GM12878 (cell line): ENCODE data around the gene SLC43A3. TPM values are rescaled to one million over a fixed set of nuclear protein-coding genes. Genes with fewer than 3 reads are reported as not detected.

Source experiments
- ATAC-seq: fragments of 200-7000 bp; cut with Tn5 transposase; 3 replicates; pipeline ENCODE4 v1.9.1; 2020; ENCODE audit warnings: mild to moderate bottlenecking, moderate library complexity
- BruUV-seq: library from RNA; stranded (reverse); fragments of 400-500 nt; replicated peaks from 2 replicates; lab custom pipeline; 2021; lab: Mats Ljungman, UMichigan
- CTCF ChIA-PET: fragments of 300-600 bp; sonication (Branson Sonifier 250); formaldehyde crosslinking; extraction: SDS; loops from one replicate; lab custom pipeline; 2021; ENCODE audit warnings: inconsistent platforms; lab: Yijun Ruan, JAX
- POLR2A ChIA-PET: fragments of 350-600 bp; formaldehyde crosslinking; extraction: SDS; loops from one replicate; lab custom pipeline; 2021; ENCODE audit warnings: inconsistent platforms; lab: Charles Lee
- RAD21 ChIA-PET: fragments of 300-600 bp; sonication (Branson Sonifier 250); formaldehyde crosslinking; loops from one replicate; lab custom pipeline; 2023; ENCODE audit warnings: antibody characterized with exemption; ENCODE audit not compliant: unreplicated experiment; lab: Charles Lee
- SMC1A ChIA-PET: fragments of 300-600 bp; sonication (Branson Sonifier 250); formaldehyde crosslinking; loops from one replicate; lab custom pipeline; 2023; ENCODE audit not compliant: unreplicated experiment, uncharacterized antibody; lab: Charles Lee
- DNase-seq: peaks from one replicate; pipeline ENCODE4 v3.0.0-alpha.2; 2011; ENCODE audit warnings: low read depth, low spot score
- FAIRE-seq: peaks from 3 replicates; lab custom pipeline; 2011; peaks lifted over from hg19 to GRCh38; lab: Jason Lieb, UNC
- H2AFZ ChIP-seq: 2 replicates; pipeline ENCODE4 v1.6.0; 2011; ENCODE audit warnings: low read depth, low read length, control low read depth; ENCODE audit not compliant: control insufficient read depth
- H3K27ac ChIP-seq: 2 replicates; pipeline ENCODE4 v1.5.1; 2011; ENCODE audit warnings: control low read depth; ENCODE audit not compliant: control insufficient read depth, insufficient read depth
- H3K27me3 ChIP-seq, 2 experiments: replicated peaks in 1 of 2; 2 replicates each; pipeline versions ENCODE4 v1.6.0 to v1.6.1; 2011; ENCODE audit warnings: low read length in 1 of 2; ENCODE audit not compliant: control insufficient read depth in 2 of 2, insufficient read depth in 2 of 2
- H3K36me3 ChIP-seq, 2 experiments: 2 replicates each; pipeline ENCODE4 v1.5.1; 2011; ENCODE audit warnings: low read length in 1 of 2; ENCODE audit not compliant: control insufficient read depth in 2 of 2, insufficient read depth in 2 of 2
- H3K4me1 ChIP-seq: 2 replicates; pipeline ENCODE4 v1.6.1; 2011; ENCODE audit warnings: mild to moderate bottlenecking, low read length, moderate library complexity, mixed read lengths; ENCODE audit not compliant: control insufficient read depth, insufficient read depth
- H3K4me2 ChIP-seq: 2 replicates; pipeline ENCODE4 v1.6.0; 2011; ENCODE audit warnings: control low read depth; ENCODE audit not compliant: control insufficient read depth, insufficient read depth
- H3K4me3 ChIP-seq: fragments of 200-600 bp; sonication (generic); 2 replicates; pipeline ENCODE4 v1.5.1; 2016
- H3K79me2 ChIP-seq: 2 replicates; pipeline ENCODE4 v1.6.0; 2011; ENCODE audit warnings: low read length; ENCODE audit not compliant: control insufficient read depth, insufficient read depth
- H3K9ac ChIP-seq: 2 replicates; pipeline ENCODE4 v1.8.0; 2011; ENCODE audit warnings: low read length, control low read depth, mixed read lengths; ENCODE audit not compliant: control insufficient read depth, insufficient read depth
- H3K9me3 ChIP-seq: replicated peaks from 3 replicates; pipeline ENCODE4 v1.5.1; 2011; ENCODE audit warnings: mild to moderate bottlenecking, low read length; ENCODE audit not compliant: control insufficient read depth, insufficient read depth
- H4K20me1 ChIP-seq: 2 replicates; pipeline ENCODE4 v1.6.0; 2011; ENCODE audit not compliant: control insufficient read depth, insufficient read depth
- ATF3 ChIP-seq: IDR thresholded peaks from 2 replicates; pipeline ENCODE4 v1.6.1; 2011; ENCODE audit warnings: low read depth, mild to moderate bottlenecking, low read length, moderate library complexity, borderline replicate concordance; ENCODE audit errors: extremely low read depth
- BHLHE40 ChIP-seq, 2 experiments: fragments of 450-650 bp in 1 of 2; IDR thresholded peaks; 2 replicates each; pipeline ENCODE4 v1.6.1; 2011 to 2017; ENCODE audit warnings: low read depth in 2 of 2, borderline replicate concordance in 1 of 2, improper control_type of control experiment in 1 of 2, low read length in 1 of 2, mild to moderate bottlenecking in 1 of 2
- BRCA1 ChIP-seq: IDR thresholded peaks from 2 replicates; pipeline ENCODE4 v1.6.1; 2011; ENCODE audit warnings: low read depth, low read length, improper control_type of control experiment
- EGR1 ChIP-seq, 2 experiments: IDR thresholded peaks; 1 replicate in 1 of 2; 2 replicates in 1 of 2; pipeline ENCODE4 v1.6.1; 2011 to 2012; ENCODE audit warnings: low read depth in 2 of 2, low read length in 2 of 2, borderline replicate concordance in 1 of 2, mild to moderate bottlenecking in 1 of 2, moderate library complexity in 1 of 2
- ETV6 ChIP-seq, 2 experiments: fragments of 450-650 bp in 1 of 2; IDR thresholded peaks in 1 of 2; conservative IDR thresholded peaks in 1 of 2; 2 replicates each; pipeline ENCODE4 v1.6.1; 2014; ENCODE audit warnings: antibody characterized with exemption in 1 of 2, borderline replicate concordance in 1 of 2, low read depth in 1 of 2, mild to moderate bottlenecking in 1 of 2, moderate library complexity in 1 of 2
- FOS ChIP-seq: IDR thresholded peaks from 3 replicates; pipeline ENCODE4 v1.6.1; 2011; ENCODE audit warnings: borderline replicate concordance; ENCODE audit not compliant: insufficient read length; ENCODE audit errors: extremely low read depth
- FOXK2 ChIP-seq: fragments of 450-650 bp; IDR thresholded peaks from 2 replicates; pipeline ENCODE4 v1.6.1; 2017; ENCODE audit warnings: mild to moderate bottlenecking, moderate library complexity
- IRF4 ChIP-seq: IDR thresholded peaks from 2 replicates; pipeline ENCODE4 v1.6.1; 2011; ENCODE audit warnings: low read depth, low read length
- JUND ChIP-seq: IDR thresholded peaks from 2 replicates; pipeline ENCODE4 v1.6.1; 2012; ENCODE audit warnings: low read depth, mild to moderate bottlenecking, low read length, improper control_type of control experiment, moderate library complexity
- NFXL1 ChIP-seq: fragments of 450-650 bp; IDR thresholded peaks from 2 replicates; pipeline ENCODE4 v1.6.1; 2017; ENCODE audit warnings: antibody characterized with exemption, mild to moderate bottlenecking, borderline replicate concordance
- NR2C1 ChIP-seq: fragments of 450-650 bp; IDR thresholded peaks from 2 replicates; pipeline ENCODE4 v1.6.1; 2017; ENCODE audit warnings: antibody characterized with exemption, mild to moderate bottlenecking, moderate library complexity
- NR2C2 ChIP-seq: IDR thresholded peaks from 2 replicates; pipeline ENCODE4 v1.6.1; 2011; ENCODE audit warnings: borderline replicate concordance, low read depth; ENCODE audit not compliant: control insufficient read depth, insufficient read length
- NRF1 ChIP-seq: conservative IDR thresholded peaks from 2 replicates; pipeline ENCODE4 v1.6.1; 2011; ENCODE audit warnings: mild to moderate bottlenecking, low read depth, low read length, improper control_type of control experiment
- PAX8 ChIP-seq: fragments of 450-650 bp; IDR thresholded peaks from 2 replicates; pipeline ENCODE4 v1.6.1; 2017; ENCODE audit warnings: mild to moderate bottlenecking, moderate library complexity
- POLR2A ChIP-seq: IDR thresholded peaks from 2 replicates; pipeline ENCODE4 v1.6.1; 2011; ENCODE audit warnings: low read depth, mild to moderate bottlenecking, low read length
- SIN3A ChIP-seq: IDR thresholded peaks from 2 replicates; pipeline ENCODE4 v1.6.1; 2012; ENCODE audit warnings: low read depth, low read length, improper control_type of control experiment
- SPI1 ChIP-seq: IDR thresholded peaks from 2 replicates; pipeline ENCODE4 v1.6.1; 2011; ENCODE audit warnings: low read depth, mild to moderate bottlenecking, low read length, moderate library complexity, borderline replicate concordance; ENCODE audit not compliant: insufficient read depth
- STAT3 ChIP-seq: IDR thresholded peaks from 2 replicates; pipeline ENCODE4 v1.6.1; 2011; ENCODE audit warnings: low read depth, low read length, improper control_type of control experiment
- WGBS: methylation state at CpG from one replicate; pipeline ENCODE4 v1.1.6; 2016; ENCODE audit warnings: low lambda C conversion rate; ENCODE audit not compliant: insufficient replicate concordance, insufficient coverage; ENCODE audit errors: missing lambda C conversion rate; 5-methylcytosine and 5-hydroxymethylcytosine counted together
- in situ Hi-C: fragments of 300-500 bp; cut with MboI; formaldehyde crosslinking; loops from 9 replicates; pipeline ENCODE4 v1.14.3; 2018; ENCODE audit warnings: mixed read lengths
- intact Hi-C: fragments of 100-400 bp; cut with micrococcal nuclease; formaldehyde crosslinking; loops from one replicate; pipeline ENCODE4 v1.14.2; 2022; ENCODE audit not compliant: unreplicated experiment
- polyA plus RNA-seq, 11 experiments: library from polyadenylated mRNA; depleted of rRNA in 4 of 11; unstranded in 6 of 11; stranded (reverse) in 5 of 11; fragments of >200 nt; fragmentation: Nextera tagmentation in 4 of 11; fragmentation: Illumina TruSeq in 1 of 11; extraction: Ambion mirVana in 4 of 11; extraction: Trizol in 1 of 11; gene quantifications; 1 replicate in 1 of 11; 2 replicates in 10 of 11; pipeline versions ENCODE4 v1.2.1 to v1.2.3, GENCODE V29; 2011 to 2016; ENCODE audit warnings: inconsistent platforms in 2 of 11, missing spikeins in 2 of 11, low read depth in 1 of 11
- total RNA-seq, 4 experiments: library from RNA; depleted of rRNA in 3 of 4; stranded (reverse); fragments of >200 nt in 3 of 4; fragmentation: Illumina TruSeq in 1 of 4; extraction: Trizol in 1 of 4; gene quantifications; 2 replicates each; pipeline versions ENCODE4 v1.2.1 to v1.2.3, GENCODE V29; 2013 to 2021
- TF ChIP-seq, protein P1 (sequence below): fragments of 450-650 bp; IDR thresholded peaks from 2 replicates; pipeline ENCODE4 v1.6.1; 2016; ENCODE audit warnings: mild to moderate bottlenecking
- TF ChIP-seq, protein P2 (sequence below): fragments of 450-650 bp; IDR thresholded peaks from 2 replicates; pipeline ENCODE4 v1.6.1; 2017; ENCODE audit warnings: low read depth, mild to moderate bottlenecking, moderate library complexity

Gene SLC43A3
- total and polyA plus RNA-seq, 10 of the 15 experiments (the other 5 are each of a cell fraction or from before 2014, with no cell fraction given), result 37.5 to 237 (median 132) TPM

DNA sequence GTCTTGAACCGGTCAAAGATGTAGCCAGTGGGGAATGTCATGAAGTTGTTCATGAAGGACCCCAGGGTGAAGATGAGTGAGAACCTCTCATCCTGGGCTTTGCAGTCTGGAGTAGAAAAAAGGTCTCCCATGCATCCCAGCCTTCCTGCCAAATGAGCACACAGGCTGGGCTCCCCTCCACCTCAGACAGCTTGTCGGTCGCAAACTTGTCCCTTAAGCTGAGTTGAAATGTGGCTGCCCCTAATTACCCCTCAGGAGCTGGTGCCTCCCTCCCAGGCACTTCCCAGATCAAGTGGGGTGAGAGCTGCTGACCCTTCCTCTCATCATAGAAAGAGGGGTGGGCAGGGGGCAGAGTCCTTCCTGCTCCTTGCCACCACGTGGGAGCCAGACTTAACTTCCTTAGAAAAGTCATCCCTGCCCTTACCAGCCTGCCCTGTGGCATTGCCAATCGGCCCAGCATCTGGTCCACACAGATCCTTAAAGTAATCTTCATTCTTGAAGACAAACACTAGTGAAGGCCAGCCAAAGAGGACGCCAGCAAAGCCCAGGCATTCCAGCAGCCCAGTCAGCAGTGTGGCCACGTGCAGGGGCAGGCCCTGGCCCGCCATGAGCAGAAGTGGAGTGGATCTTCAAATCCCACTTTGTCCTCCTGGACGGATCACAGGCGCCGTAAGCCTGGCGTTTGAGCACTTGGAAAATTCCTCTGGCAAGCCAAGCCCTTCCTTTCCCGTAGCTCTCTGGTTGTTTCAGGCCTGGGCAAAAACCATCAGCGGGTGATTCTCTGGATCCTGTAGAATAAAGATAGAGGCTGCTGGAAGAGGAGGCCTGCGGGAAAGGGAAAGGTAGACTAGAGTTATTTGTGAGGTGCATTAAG, 1.1 kb downstream of the SLC43A3 start:
- WGBS, result 6% methylated on average over 15 of the region's 15 CpGs
- SMC1A ChIA-PET, result interaction anchor here (1.2 to 1.5 kb wide), 4 partner anchors 21 to 49 kb away, joined by 3 to 5 read pairs (median 4); no protein-coding TSS in a partner anchor
- TSS peak; percentile 62 for BruUV-seq
- Histone ChIP-seq H3K9me3 (no peaks in the 10 kb centered on the region), H3K4me3 (peak overlapping the region; percentile 88), H4K20me1 (no peaks in the 10 kb centered on the region), H3K9ac (peak overlapping the region; percentile 94), H3K79me2 (peaks cover 61% of the 10 kb centered on the region), H3K4me1 (peaks cover 37% of the 10 kb centered on the region), H3K27me3 (no peaks in the 10 kb centered on the region), H2AFZ (peak overlapping the region; percentile 9), H3K4me2 (peak overlapping the region; percentile 99), H3K27ac (peak overlapping the region; percentile 97), H3K36me3 (peaks cover 12 to 17% of the 10 kb centered on the region in 2 experiments)
- intact Hi-C loops (loop anchor here (1.0 to 5.0 kb wide), 3 partner anchors 20 to 231 kb away; partner anchors contain the start of gene CLP1), in situ Hi-C loops (no loop called here)
- CTCF ChIA-PET, result interaction anchor here (1.1 to 3.9 kb wide), 6 partner anchors 9 to 101 kb away, joined by 3 to 15 read pairs (median 6); no protein-coding TSS in a partner anchor
- DNase-seq (no peak), FAIRE-seq (no peak), ATAC-seq (peak; percentile 3)
- POLR2A ChIA-PET, result interaction anchor here (0.6 to 3.3 kb wide), 6 partner anchors 9 to 102 kb away, joined by 3 to 22 read pairs (median 7); partner anchors contain the start of gene TNKS1BP1
- RAD21 ChIA-PET, result interaction anchor here (1.2 to 3.3 kb wide), 5 partner anchors 19 to 100 kb away, joined by 3 to 21 read pairs (median 6); no protein-coding TSS in a partner anchor
- TF ChIP-seq NFXL1 (no peak), SPI1 (no peak), NR2C2 (no peak), NR2C1 (no peak), BRCA1 (no peak), STAT3 (no peak), BHLHE40 (IDR thresholded peaks at IDR 0.05; ENCODE audit: borderline replicate concordance in 1 of 2, low read depth in 2 of 2, low read length in 1 of 2) (peak; percentile 47 to 65; a peak in 1 of 4 replicates), ATF3 (no peak), EGR1 (IDR thresholded peaks at IDR 0.05; ENCODE audit: borderline replicate concordance in 1 of 2, low read depth in 2 of 2, low read length in 2 of 2) (no peak), IRF4 (no peak), NRF1 (no peak), ETV6 (conservative IDR thresholded peaks at IDR 0.05 in 1 of 2, IDR thresholded peaks at IDR 0.05 in 1 of 2; ENCODE audit: borderline replicate concordance in 1 of 2, low read depth in 1 of 2) (no peak), POLR2A (no peak; the same call in 1 of the 2 replicates), FOS (no peak), FOXK2 (no peak), SIN3A (0 out of 2 replicates have a peak, but pooled peaks have one; percentile 39), JUND (no peak), PAX8 (no peak)
- TF ChIP-seq, protein P1, sequence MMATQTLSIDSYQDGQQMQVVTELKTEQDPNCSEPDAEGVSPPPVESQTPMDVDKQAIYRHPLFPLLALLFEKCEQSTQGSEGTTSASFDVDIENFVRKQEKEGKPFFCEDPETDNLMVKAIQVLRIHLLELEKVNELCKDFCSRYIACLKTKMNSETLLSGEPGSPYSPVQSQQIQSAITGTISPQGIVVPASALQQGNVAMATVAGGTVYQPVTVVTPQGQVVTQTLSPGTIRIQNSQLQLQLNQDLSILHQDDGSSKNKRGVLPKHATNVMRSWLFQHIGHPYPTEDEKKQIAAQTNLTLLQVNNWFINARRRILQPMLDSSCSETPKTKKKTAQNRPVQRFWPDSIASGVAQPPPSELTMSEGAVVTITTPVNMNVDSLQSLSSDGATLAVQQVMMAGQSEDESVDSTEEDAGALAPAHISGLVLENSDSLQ, result no peak
- TF ChIP-seq, protein P2, sequence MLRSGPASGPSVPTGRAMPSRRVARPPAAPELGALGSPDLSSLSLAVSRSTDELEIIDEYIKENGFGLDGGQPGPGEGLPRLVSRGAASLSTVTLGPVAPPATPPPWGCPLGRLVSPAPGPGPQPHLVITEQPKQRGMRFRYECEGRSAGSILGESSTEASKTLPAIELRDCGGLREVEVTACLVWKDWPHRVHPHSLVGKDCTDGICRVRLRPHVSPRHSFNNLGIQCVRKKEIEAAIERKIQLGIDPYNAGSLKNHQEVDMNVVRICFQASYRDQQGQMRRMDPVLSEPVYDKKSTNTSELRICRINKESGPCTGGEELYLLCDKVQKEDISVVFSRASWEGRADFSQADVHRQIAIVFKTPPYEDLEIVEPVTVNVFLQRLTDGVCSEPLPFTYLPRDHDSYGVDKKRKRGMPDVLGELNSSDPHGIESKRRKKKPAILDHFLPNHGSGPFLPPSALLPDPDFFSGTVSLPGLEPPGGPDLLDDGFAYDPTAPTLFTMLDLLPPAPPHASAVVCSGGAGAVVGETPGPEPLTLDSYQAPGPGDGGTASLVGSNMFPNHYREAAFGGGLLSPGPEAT, result no peak
